GM06990 (cell line): ENCODE data around the gene SEZ6.

Experiments used
- DNase-seq: peaks from one replicate; pipeline ENCODE4 v3.0.0-alpha.2; 2011; ENCODE audit not compliant: insufficient read length; ENCODE audit errors: extremely low read depth
- H3K27me3 ChIP-seq: replicated peaks from 2 replicates; pipeline ENCODE4 v1.6.0; 2011; ENCODE audit warnings: low read length; ENCODE audit not compliant: control insufficient read depth, insufficient read depth
- H3K36me3 ChIP-seq: 2 replicates; pipeline ENCODE4 v1.5.1; 2011; ENCODE audit warnings: low read length; ENCODE audit not compliant: control insufficient read depth, insufficient read depth
- H3K4me3 ChIP-seq: replicated peaks from 2 replicates; pipeline ENCODE4 v1.5.1; 2011; ENCODE audit warnings: low read depth, mild to moderate bottlenecking, control low read depth, low read length
- TF ChIP-seq, protein P1 (sequence below): IDR thresholded peaks from 2 replicates; pipeline ENCODE4 v1.5.1; 2011; ENCODE audit warnings: low read length, control low read depth, mild to moderate bottlenecking, inconsistent platforms; ENCODE audit not compliant: insufficient read depth, poor library complexity, severe bottlenecking

Gene SEZ6

DNA sequence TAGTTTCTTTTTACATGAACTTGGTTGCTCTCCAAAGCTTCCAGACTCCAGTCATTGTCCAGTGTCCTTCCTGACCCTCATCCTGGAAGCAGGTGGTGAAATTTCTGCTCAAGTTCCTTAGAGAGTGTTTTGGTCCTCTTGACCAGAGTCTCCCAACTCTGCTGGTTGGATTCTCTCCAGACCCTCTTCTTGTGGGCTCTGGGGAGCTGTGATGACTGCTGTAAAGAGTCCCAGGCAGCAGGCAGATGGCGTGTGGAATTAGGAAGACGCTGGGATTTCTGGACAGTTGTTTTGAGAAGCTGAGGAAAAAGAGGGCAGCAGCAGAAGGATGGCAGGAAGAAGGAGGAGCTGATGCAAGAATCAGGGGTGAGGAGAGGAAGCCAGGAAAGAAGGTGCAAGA is 1.6 kb upstream of the SEZ6 start:
- no peaks in the 10 kb centered on the region for H3K36me3 ChIP-seq
- no peaks in the 10 kb centered on the region; the same call in 1 of the 2 replicates for H3K27me3 ChIP-seq
- no peak overlapping the region for H3K4me3 ChIP-seq
- no peak for DNase-seq
- TF ChIP-seq, protein P1, sequence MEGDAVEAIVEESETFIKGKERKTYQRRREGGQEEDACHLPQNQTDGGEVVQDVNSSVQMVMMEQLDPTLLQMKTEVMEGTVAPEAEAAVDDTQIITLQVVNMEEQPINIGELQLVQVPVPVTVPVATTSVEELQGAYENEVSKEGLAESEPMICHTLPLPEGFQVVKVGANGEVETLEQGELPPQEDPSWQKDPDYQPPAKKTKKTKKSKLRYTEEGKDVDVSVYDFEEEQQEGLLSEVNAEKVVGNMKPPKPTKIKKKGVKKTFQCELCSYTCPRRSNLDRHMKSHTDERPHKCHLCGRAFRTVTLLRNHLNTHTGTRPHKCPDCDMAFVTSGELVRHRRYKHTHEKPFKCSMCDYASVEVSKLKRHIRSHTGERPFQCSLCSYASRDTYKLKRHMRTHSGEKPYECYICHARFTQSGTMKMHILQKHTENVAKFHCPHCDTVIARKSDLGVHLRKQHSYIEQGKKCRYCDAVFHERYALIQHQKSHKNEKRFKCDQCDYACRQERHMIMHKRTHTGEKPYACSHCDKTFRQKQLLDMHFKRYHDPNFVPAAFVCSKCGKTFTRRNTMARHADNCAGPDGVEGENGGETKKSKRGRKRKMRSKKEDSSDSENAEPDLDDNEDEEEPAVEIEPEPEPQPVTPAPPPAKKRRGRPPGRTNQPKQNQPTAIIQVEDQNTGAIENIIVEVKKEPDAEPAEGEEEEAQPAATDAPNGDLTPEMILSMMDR: no peak

DNA sequence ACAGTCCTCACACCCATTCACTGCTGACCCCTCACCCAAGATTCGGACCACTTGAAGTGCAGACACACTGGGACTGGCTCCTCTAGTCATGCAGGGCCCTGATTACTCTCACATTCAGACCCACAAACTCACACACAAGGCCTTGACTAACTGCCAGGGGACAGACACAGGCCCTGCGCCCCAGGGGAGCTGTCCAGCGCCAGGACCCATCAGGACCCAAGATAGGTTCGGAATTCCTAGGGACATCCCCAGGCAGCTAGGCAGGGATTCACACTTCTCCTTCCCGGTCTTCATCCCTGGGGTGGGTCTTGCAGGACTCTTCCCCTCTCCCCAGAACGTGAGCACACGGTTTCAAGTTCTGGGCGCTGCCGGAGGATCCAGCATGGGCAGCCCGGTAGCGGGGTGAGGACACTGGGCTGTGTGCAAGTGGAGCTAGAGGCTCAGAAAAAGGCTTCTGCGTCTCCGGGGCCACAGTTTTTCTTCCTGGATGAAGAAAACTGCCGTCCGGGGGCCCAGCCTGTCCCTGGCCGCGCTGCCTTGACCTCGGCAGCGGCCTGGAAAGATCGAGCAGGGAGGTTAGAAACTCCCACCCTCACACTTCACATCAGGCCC is 1.6 kb downstream of the SEZ6 start:
- Histone ChIP-seq H3K36me3 (no peaks in the 10 kb centered on the region), H3K4me3 (no peak overlapping the region), H3K27me3 (no peaks in the 10 kb centered on the region; the same call in 1 of the 2 replicates)
- no peak for DNase-seq
- TF ChIP-seq, protein P1: no peak

DNA sequence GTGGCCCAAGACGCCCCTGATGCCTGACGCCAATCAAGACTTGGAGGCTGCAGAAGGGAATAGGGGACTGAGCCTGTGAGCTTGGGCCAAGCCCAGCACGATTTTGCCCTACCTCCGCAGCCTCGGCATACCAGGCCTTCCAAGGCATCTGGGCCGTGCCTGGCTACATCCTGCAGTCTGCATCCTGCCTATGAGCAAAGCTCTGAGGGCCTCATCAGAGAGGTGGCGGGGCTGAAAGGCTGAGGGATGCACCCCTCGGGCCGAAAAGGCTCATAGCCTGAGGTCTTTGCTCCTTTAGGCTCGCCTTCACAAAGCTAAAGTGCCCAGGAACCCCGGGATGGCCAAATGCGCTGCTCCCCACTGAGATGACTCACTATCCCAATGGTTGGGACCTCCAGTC is 2.5 kb downstream of the SEZ6 start:
- H3K4me3 ChIP-seq: no peak overlapping the region
- TF ChIP-seq, protein P1: no peak
- H3K36me3 ChIP-seq: no peaks in the 10 kb centered on the region
- H3K27me3 ChIP-seq: no peaks in the 10 kb centered on the region; the same call in 1 of the 2 replicates
- DNase-seq: no peak

DNA sequence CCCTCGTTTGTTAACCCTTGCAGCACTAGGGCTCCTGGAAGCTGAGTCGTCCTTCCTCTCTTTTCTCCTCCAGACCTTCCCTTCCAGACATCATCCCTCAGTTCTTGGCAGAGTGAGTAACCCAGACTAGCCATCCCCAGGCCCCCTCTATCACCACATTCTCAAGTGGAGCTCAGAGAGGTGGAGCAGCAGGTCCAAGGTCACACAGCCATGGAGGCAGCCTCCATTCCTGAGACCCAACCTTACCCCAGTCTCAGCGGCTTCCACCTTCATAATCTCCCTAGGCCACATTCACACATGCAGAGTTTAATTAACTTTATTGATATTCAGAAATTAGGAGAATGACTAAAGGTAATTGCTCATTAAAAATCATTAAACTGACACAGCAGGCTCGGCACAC is 3.0 kb downstream of the SEZ6 start:
- no peaks in the 10 kb centered on the region; the same call in 1 of the 2 replicates for H3K27me3 ChIP-seq
- no peaks in the 10 kb centered on the region for H3K36me3 ChIP-seq
- TF ChIP-seq, protein P1: no peak
- no peak overlapping the region for H3K4me3 ChIP-seq
- no peak for DNase-seq

DNA sequence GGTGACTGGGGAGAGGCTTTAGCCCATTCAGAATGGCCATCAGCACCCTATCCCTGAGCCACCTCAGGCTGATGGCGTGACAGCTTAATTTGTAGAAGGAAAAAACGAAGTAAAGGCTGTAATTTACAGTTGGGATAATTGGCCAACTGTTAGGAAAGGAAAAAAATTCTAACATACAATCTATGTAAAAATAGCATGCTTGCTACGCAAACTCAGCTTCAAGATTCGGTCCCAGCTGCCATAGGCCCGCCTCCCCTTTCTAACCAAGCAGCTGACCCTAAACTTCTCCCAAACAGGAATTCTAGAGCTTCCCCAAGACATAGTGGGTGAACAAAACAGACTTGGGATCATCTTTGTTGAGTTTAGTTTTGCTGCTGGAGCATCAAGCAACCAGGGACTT is 4.9 kb downstream of the SEZ6 start:
- H3K36me3 ChIP-seq: no peaks in the 10 kb centered on the region
- H3K27me3 ChIP-seq: no peaks in the 10 kb centered on the region; the same call in 1 of the 2 replicates
- H3K4me3 ChIP-seq: no peak overlapping the region
- TF ChIP-seq, protein P1: no peak
- DNase-seq: no peak

DNA sequence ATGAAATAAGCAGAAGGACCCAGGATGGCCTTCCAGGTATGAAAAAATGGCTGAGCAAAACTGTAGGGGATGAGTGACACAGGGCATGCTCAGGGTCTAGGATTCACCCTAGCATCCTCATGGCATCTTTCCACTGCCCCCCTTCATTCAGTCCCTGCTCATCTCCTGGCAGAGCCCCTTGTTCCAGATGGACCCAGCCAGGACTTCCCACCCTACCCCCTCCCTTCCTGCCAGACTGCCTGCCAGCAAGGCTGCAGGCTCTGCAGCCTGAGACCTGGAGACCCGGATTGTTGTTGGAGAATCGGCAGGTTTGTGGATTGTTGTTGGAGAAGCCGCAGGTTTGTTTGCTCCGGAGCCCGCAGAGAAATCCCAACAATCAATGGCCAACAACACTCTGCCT is 6.6 kb downstream of the SEZ6 start:
- no peaks in the 10 kb centered on the region for H3K36me3 ChIP-seq
- TF ChIP-seq, protein P1: no peak
- no peak for DNase-seq
- H3K4me3 ChIP-seq: no peak overlapping the region
- no peaks in the 10 kb centered on the region; the same call in 1 of the 2 replicates for H3K27me3 ChIP-seq
